Measurements from ENCODE around the gene ZNF564.
"Not testable (repeated sequence)": the region's sequence is repeated elsewhere in the genome, so short reads cannot be mapped to it uniquely, and the experiment has no call there.

The ZNF564 gene

GRCh38 chr19:12495002-12495802 lies 56.1 kb downstream of the ZNF564 start:
- peak; percentile 55 to 97 for DNase-seq

GRCh38 chr19:12494260-12494860 lies 56.9 kb downstream of the ZNF564 start:
- no peak for DNase-seq

GRCh38 chr19:12486265-12486783 lies 65.0 kb downstream of the ZNF564 start:
- DNase-seq: not testable (repeated sequence)

- DNase-seq: no peak
Observed at GRCh38 chr19:12485571-12485970, 65.7 kb downstream of the ZNF564 start.

GRCh38 chr19:12485052-12485416 lies 66.2 kb downstream of the ZNF564 start:
- no peak for DNase-seq

GRCh38 chr19:12484371-12485051 lies 66.8 kb downstream of the ZNF564 start, which contains the start of gene ZNF709:
TSS of gene ZNF709 (minus strand) at chr19:12484816. CDS start at chr19:12484657, 159 bp downstream.
- peak; percentile 65 to 80 for DNase-seq

GRCh38 chr19:12484011-12484370 lies 67.3 kb downstream of the ZNF564 start:
- DNase-seq: no peak

- no peak for DNase-seq
Observed at GRCh38 chr19:12482509-12482886, 68.8 kb downstream of the ZNF564 start.

- no peak for DNase-seq
Observed at GRCh38 chr19:12481781-12482508, 69.3 kb downstream of the ZNF564 start.

- no peak for DNase-seq
Observed at GRCh38 chr19:12478234-12478941, 72.9 kb downstream of the ZNF564 start.

Data from bone marrow (tissue), 2 donors.